Measurements from ENCODE around the gene ATP6V0E1. TPM values are rescaled to one million over a fixed set of nuclear protein-coding genes. Genes with fewer than 3 reads are reported as not detected.

The ATP6V0E1 gene
- total and polyA plus RNA-seq, 2 donors (not counting 3 experiments of a cell fraction or from before 2014, with no cell fraction given) = 217 to 278 TPM

DNA sequence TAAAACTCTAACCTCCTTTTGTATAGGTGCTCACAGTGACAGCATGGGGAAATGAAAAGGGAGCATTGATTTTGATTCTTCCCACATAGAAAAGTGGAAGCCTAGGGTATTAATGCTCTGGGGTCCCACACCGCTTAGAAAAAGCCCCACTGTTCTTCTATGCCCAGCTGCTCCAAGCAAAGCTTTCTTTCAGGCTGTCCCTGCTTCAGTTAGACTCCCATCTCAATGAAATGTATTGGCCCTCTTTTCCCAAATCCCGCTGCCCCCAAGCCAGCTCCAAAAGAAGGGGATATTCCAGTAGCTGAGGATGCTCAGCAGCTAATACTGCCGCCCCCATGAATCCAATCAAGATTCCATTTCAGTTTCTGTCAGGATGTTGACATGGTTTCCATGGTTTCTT, 55.6 kb downstream of the ATP6V0E1 start:
- TF ChIP-seq MYC (IDR thresholded peaks at IDR 0.05; ENCODE audit: low read depth, low read length) = no peak
- no peak for TF ChIP-seq GATA2 (IDR thresholded peaks at IDR 0.05; ENCODE audit: insufficient read depth, insufficient read length, low read depth, low read length)
- POLR2A ChIA-PET = no interaction called here
- DNase-seq (ENCODE audit: low read depth, low spot score) (no peak), FAIRE-seq (no peak)
- Histone ChIP-seq H3K4me1 (ENCODE audit: control insufficient read depth, extremely low read depth, insufficient read depth, low read length) (peaks cover 14% of the 10 kb centered on the region), H3K4me3 (replicated peaks in 1 of 3; ENCODE audit: insufficient read depth in 1 of 3, low read depth in 1 of 3, low read length in 3 of 3) (no peak overlapping the region), H4K20me1 (replicated peaks; ENCODE audit: control insufficient read depth, extremely low read depth, insufficient read depth, low read length) (no peaks in the 10 kb centered on the region), H3K36me3 (ENCODE audit: control insufficient read depth in 2 of 2, extremely low read depth in 1 of 2, insufficient read depth in 2 of 2, low read length in 2 of 2) (peaks cover 0 to 4% of the 10 kb centered on the region in 2 experiments), H3K9me1 (replicated peaks; ENCODE audit: control insufficient read depth, extremely low read depth, insufficient read depth, low read length) (no peaks in the 10 kb centered on the region), H3K9me3 (replicated peaks; ENCODE audit: control insufficient read depth, insufficient read depth, low read length) (no peaks in the 10 kb centered on the region), H2AFZ (ENCODE audit: low read depth, low read length) (no peak overlapping the region), H3K9ac (replicated peaks; ENCODE audit: extremely low read depth, insufficient read depth, low read length) (no peak overlapping the region), H3K79me2 (ENCODE audit: control insufficient read depth, insufficient read depth, low read length) (no peaks in the 10 kb centered on the region), H3K27ac (ENCODE audit: insufficient read depth, low read depth, low read length) (no peak overlapping the region), H3K27me3 (ENCODE audit: control insufficient read depth in 2 of 2, insufficient read depth in 2 of 2, low read length in 2 of 2) (no peaks in the 10 kb centered on the region), H3K4me2 (ENCODE audit: insufficient read depth, low read length) (no peak overlapping the region)
- BruUV-seq (replicated peaks) = no TSS peak
- intact Hi-C loops (cut with micrococcal nuclease) (no loop called here), dilution Hi-C loops (cut with MboI; ENCODE audit: extremely low pct_ligation_motif_present, low sequenced_read_pairs) (no loop called here)
- CTCF ChIA-PET = interaction anchor here (1.2 to 1.9 kb wide), 2 partner anchors 10 to 332 kb away, joined by 3 to 5 read pairs; no protein-coding TSS in a partner anchor

DNA sequence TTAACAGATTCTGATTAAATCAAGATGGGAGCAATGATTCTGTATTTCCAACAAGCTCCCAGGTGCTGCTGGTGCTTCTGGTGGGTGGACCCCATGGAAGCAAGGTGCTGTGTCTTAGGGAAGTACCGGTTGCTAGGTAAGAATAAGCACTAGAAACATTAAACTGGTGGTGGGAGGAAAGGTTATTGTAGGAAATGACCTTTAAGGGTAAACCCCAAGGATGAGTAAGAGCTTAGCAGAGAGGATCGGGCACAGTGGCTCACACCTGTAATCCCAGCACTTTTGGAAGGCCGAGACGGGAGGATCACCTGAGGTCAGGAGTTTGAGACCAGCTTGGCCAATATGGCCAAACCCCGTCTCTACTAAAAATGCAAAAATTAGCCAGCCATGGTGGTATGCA, 56.4 kb downstream of the ATP6V0E1 start:
- FAIRE-seq (no peak), DNase-seq (ENCODE audit: low read depth, low spot score) (no peak)
- dilution Hi-C loops (cut with MboI; ENCODE audit: extremely low pct_ligation_motif_present, low sequenced_read_pairs) = no loop called here
- H3K79me2 ChIP-seq (ENCODE audit: control insufficient read depth, insufficient read depth, low read length) = no peaks in the 10 kb centered on the region
- ChIA-PET CTCF (interaction anchor here (0.6 to 1.9 kb wide), 3 partner anchors 10 to 55 kb away, joined by 3 to 6 read pairs (median 5); no protein-coding TSS in a partner anchor), POLR2A (interaction anchor here (0.6 kb wide), 1 partner anchor 81 kb away, joined by 3 read pairs; the partner anchor contains the start of gene RPL26L1)
- no peaks in the 10 kb centered on the region for H3K9me3 ChIP-seq (replicated peaks; ENCODE audit: control insufficient read depth, insufficient read depth, low read length)
- TF ChIP-seq MYC (IDR thresholded peaks at IDR 0.05; ENCODE audit: low read depth, low read length) (no peak), FOS (IDR thresholded peaks at IDR 0.05; ENCODE audit: borderline replicate concordance, insufficient read depth, low read length) (no peak), EZH2 (IDR thresholded peaks at IDR 0.05; ENCODE audit: borderline replicate concordance, low read depth, low read length, severe bottlenecking) (no peak), JUN (IDR thresholded peaks at IDR 0.05; ENCODE audit: borderline replicate concordance, insufficient read depth, insufficient read length, low read depth) (no peak), POLR2A (IDR thresholded peaks at IDR 0.05; ENCODE audit: low read depth, low read length) (no peak), MAX (IDR thresholded peaks at IDR 0.05; ENCODE audit: insufficient read depth, insufficient read length) (no peak), POLR2AphosphoS5 (IDR thresholded peaks at IDR 0.05; ENCODE audit: insufficient read depth, low read depth, low read length) (no peak), GATA2 (IDR thresholded peaks at IDR 0.05; ENCODE audit: insufficient read depth, insufficient read length, low read depth, low read length) (no peak)
- TF ChIP-seq, protein P1, sequence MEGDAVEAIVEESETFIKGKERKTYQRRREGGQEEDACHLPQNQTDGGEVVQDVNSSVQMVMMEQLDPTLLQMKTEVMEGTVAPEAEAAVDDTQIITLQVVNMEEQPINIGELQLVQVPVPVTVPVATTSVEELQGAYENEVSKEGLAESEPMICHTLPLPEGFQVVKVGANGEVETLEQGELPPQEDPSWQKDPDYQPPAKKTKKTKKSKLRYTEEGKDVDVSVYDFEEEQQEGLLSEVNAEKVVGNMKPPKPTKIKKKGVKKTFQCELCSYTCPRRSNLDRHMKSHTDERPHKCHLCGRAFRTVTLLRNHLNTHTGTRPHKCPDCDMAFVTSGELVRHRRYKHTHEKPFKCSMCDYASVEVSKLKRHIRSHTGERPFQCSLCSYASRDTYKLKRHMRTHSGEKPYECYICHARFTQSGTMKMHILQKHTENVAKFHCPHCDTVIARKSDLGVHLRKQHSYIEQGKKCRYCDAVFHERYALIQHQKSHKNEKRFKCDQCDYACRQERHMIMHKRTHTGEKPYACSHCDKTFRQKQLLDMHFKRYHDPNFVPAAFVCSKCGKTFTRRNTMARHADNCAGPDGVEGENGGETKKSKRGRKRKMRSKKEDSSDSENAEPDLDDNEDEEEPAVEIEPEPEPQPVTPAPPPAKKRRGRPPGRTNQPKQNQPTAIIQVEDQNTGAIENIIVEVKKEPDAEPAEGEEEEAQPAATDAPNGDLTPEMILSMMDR (IDR thresholded peaks at IDR 0.05; ENCODE audit: extremely low read depth in 1 of 2, insufficient read depth in 1 of 2, low read depth in 1 of 2, low read length in 2 of 2) = no peak
- no peak overlapping the region for H3K9ac ChIP-seq (replicated peaks; ENCODE audit: extremely low read depth, insufficient read depth, low read length)
- no peak overlapping the region for H3K4me2 ChIP-seq (ENCODE audit: insufficient read depth, low read length)
- no peaks in the 10 kb centered on the region for H3K27me3 ChIP-seq (ENCODE audit: control insufficient read depth in 2 of 2, insufficient read depth in 2 of 2, low read length in 2 of 2)
- peaks cover 14% of the 10 kb centered on the region for H3K4me1 ChIP-seq (ENCODE audit: control insufficient read depth, extremely low read depth, insufficient read depth, low read length)
- H3K27ac ChIP-seq (ENCODE audit: insufficient read depth, low read depth, low read length) = no peak overlapping the region
- no peak overlapping the region for H3K4me3 ChIP-seq (replicated peaks in 1 of 3; ENCODE audit: insufficient read depth in 1 of 3, low read depth in 1 of 3, low read length in 3 of 3)
- intact Hi-C loops (cut with micrococcal nuclease) = no loop called here
- H3K9me1 ChIP-seq (replicated peaks; ENCODE audit: control insufficient read depth, extremely low read depth, insufficient read depth, low read length) = no peaks in the 10 kb centered on the region
- BruUV-seq (replicated peaks) = no TSS peak
- no peaks in the 10 kb centered on the region for H3K36me3 ChIP-seq (ENCODE audit: control insufficient read depth in 2 of 2, extremely low read depth in 1 of 2, insufficient read depth in 2 of 2, low read length in 2 of 2)
- H4K20me1 ChIP-seq (replicated peaks; ENCODE audit: control insufficient read depth, extremely low read depth, insufficient read depth, low read length) = no peaks in the 10 kb centered on the region
- H2AFZ ChIP-seq (ENCODE audit: low read depth, low read length) = no peak overlapping the region

Data from endothelial cell of umbilical vein (primary cell).